Caco-2 (cell line): Measurements from ENCODE around the gene PHF11. TPM values are rescaled to one million over a fixed set of nuclear protein-coding genes. Genes with fewer than 3 reads are reported as not detected.

Source experiments
- BruUV-seq: library from RNA; stranded (reverse); fragments of 400-500 nt; replicated peaks from 2 replicates; lab custom pipeline; 2021; lab: Mats Ljungman, UMichigan
- CTCF ChIA-PET: fragments of 300-600 bp; sonication (Branson Sonifier 250); formaldehyde crosslinking; loops from one replicate; lab custom pipeline; 2022; ENCODE audit warnings: antibody characterized with exemption; lab: Charles Lee
- POLR2A ChIA-PET: fragments of 300-600 bp; sonication (Branson Sonifier 250); formaldehyde crosslinking; loops from one replicate; lab custom pipeline; 2022; ENCODE audit warnings: antibody characterized with exemption; lab: Charles Lee
- DNase-seq, 2 experiments: peaks; one replicate each; pipeline versions ENCODE4 v3.0.0 to v3.0.0-alpha.2; 2020 to 2022
- H3K27me3 ChIP-seq: replicated peaks from 2 replicates; pipeline ENCODE4 v1.6.0; 2011; ENCODE audit warnings: low read length; ENCODE audit not compliant: control insufficient read depth, insufficient read depth
- H3K36me3 ChIP-seq: 2 replicates; pipeline ENCODE4 v1.5.1; 2011; ENCODE audit warnings: low read length; ENCODE audit not compliant: control insufficient read depth, insufficient read depth
- H3K4me1 ChIP-seq: fragments of 250-450 bp; sonication (Bioruptor Pico); 2 replicates; pipeline ENCODE4 v1.5.1; 2020; ENCODE audit warnings: mild to moderate bottlenecking
- H3K4me3 ChIP-seq: 2 replicates; pipeline ENCODE4 v1.5.1; 2011; ENCODE audit warnings: low read depth, mild to moderate bottlenecking, control low read depth, low read length
- H3K9me3 ChIP-seq: fragments of 250-450 bp; sonication (Bioruptor Pico); 2 replicates; pipeline ENCODE4 v1.5.1; 2020; ENCODE audit warnings: mild to moderate bottlenecking, moderate library complexity
- H3K27ac Mint-ChIP-seq: one replicate; pipeline ENCODE4 v1.8.0; 2022; ENCODE audit warnings: mixed read lengths; ENCODE audit not compliant: unreplicated experiment
- H3K27me3 Mint-ChIP-seq: one replicate; pipeline ENCODE4 v1.8.0; 2022; ENCODE audit warnings: mixed read lengths; ENCODE audit not compliant: insufficient read depth, unreplicated experiment
- H3K36me3 Mint-ChIP-seq: one replicate; pipeline ENCODE4 v1.8.0; 2022; ENCODE audit warnings: mild to moderate bottlenecking, mixed read lengths; ENCODE audit not compliant: insufficient read depth, unreplicated experiment
- H3K4me1 Mint-ChIP-seq: one replicate; pipeline ENCODE4 v1.8.0; 2022; ENCODE audit warnings: low read depth, mixed read lengths; ENCODE audit not compliant: unreplicated experiment
- H3K4me3 Mint-ChIP-seq: one replicate; pipeline ENCODE4 v1.8.0; 2022; ENCODE audit warnings: mild to moderate bottlenecking, moderate library complexity, mixed read lengths; ENCODE audit not compliant: unreplicated experiment
- H3K9me3 Mint-ChIP-seq: one replicate; pipeline ENCODE4 v1.8.0; 2022; ENCODE audit warnings: mixed read lengths; ENCODE audit not compliant: unreplicated experiment
- intact Hi-C: fragments of 100-400 bp; cut with micrococcal nuclease; formaldehyde crosslinking; loops from one replicate; pipeline ENCODE4 v1.10.0; 2022; ENCODE audit not compliant: unreplicated experiment
- total RNA-seq: library from RNA; stranded (reverse); gene quantifications from 2 replicates; pipeline ENCODE4 v1.2.3, GENCODE V29; 2022
- TF ChIP-seq, protein P1 (sequence below), 2 experiments: fragments of 200-600 bp in 1 of 2; IDR thresholded peaks; 1 replicate in 1 of 2; 2 replicates in 1 of 2; pipeline versions ENCODE4 v1.5.1 to v1.8.0; 2011 to 2022; ENCODE audit warnings: antibody characterized with exemption in 1 of 2, control low read depth in 1 of 2, inconsistent platforms in 1 of 2, low read depth in 1 of 2, low read length in 1 of 2, mild to moderate bottlenecking in 1 of 2, moderate library complexity in 1 of 2; ENCODE audit not compliant: insufficient read depth in 1 of 2, severe bottlenecking in 1 of 2, unreplicated experiment in 1 of 2

PHF11 gene
- total RNA-seq, 1 experiment from 2014 or later: 1.8 TPM

DNA sequence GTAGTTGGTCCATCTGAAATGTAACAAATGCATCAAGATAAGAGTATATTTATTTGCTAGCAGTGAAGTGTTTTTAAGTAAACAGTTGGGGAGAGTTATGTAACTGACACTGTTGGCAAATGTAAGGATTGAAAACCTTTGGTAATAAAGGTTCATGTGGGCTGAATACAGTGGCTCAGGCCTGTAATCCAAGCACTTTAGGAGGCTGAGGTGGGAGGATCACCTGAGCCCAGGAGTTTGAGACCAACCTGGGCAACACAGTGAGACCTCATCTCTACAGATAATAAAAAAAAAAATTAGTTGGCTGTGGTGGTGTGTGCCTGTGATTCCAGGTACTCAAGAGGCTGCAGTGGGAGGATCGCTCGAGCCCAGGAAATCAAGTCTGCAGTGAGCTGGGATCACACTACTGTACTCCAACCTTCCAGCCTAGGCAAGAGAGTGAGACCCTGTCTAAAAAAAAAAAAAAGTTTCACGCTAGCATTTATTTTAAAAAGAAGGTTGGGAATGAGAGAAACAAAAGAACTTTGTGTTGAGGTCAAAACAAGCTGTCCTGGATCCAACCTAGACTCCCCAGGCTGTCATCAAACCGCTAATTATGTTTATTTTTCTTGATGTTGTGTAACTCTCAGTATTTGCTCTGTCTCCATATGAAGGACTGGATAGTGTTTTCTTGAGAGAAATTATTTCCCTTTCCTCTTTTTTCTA is 31.0 kb upstream of the PHF11 start:
- no peaks in the 10 kb centered on the region for H3K27me3 Mint-ChIP-seq
- intact Hi-C loops: no loop called here

DNA sequence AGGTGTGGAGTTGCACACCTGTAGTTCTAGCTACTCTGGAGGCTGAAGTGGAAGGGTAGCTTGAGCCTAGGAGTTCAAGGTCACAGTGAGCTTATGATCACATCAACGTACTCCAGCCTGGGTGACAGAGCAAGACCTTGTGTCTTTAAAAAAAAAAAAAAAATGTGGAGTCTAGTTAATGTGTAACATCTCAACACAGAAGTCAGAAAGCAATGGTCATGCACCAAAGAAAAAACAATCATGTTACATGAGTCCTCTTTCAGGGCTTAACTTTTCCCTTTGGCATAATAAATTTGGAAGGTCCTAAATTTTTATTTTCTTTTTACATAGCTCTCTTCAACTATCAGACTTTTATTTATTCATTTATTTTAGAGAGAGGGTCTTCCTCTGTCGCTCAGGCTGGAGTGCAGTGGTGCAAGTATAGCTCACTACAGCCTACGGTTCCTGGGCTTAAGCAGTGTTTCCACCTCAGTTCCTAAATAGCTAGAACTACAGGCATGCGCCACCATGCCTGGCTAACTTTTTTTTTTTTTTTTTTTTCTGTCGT is 29.4 kb upstream of the PHF11 start:
- Histone ChIP-seq H3K27me3 (no peaks in the 10 kb centered on the region), H3K4me1 (no peaks in the 10 kb centered on the region), H3K9me3 (peaks cover 11% of the 10 kb centered on the region; the same call in 1 of the 2 replicates), H3K4me3 (no peak overlapping the region), H3K36me3 (peaks cover 5% of the 10 kb centered on the region)
- Mint-ChIP-seq H3K27ac (no peak overlapping the region), H3K36me3 (peaks cover 59% of the 10 kb centered on the region), H3K4me1 (peaks cover 6% of the 10 kb centered on the region), H3K4me3 (no peak overlapping the region), H3K9me3 (peaks cover 24% of the 10 kb centered on the region), H3K27me3 (no peaks in the 10 kb centered on the region)
- no peak for DNase-seq
- ChIA-PET POLR2A (no interaction called here), CTCF (no interaction called here)
- no TSS peak for BruUV-seq
- TF ChIP-seq, protein P1, sequence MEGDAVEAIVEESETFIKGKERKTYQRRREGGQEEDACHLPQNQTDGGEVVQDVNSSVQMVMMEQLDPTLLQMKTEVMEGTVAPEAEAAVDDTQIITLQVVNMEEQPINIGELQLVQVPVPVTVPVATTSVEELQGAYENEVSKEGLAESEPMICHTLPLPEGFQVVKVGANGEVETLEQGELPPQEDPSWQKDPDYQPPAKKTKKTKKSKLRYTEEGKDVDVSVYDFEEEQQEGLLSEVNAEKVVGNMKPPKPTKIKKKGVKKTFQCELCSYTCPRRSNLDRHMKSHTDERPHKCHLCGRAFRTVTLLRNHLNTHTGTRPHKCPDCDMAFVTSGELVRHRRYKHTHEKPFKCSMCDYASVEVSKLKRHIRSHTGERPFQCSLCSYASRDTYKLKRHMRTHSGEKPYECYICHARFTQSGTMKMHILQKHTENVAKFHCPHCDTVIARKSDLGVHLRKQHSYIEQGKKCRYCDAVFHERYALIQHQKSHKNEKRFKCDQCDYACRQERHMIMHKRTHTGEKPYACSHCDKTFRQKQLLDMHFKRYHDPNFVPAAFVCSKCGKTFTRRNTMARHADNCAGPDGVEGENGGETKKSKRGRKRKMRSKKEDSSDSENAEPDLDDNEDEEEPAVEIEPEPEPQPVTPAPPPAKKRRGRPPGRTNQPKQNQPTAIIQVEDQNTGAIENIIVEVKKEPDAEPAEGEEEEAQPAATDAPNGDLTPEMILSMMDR (IDR thresholded peaks at IDR 0.05; ENCODE audit: insufficient read depth in 1 of 2, low read depth in 1 of 2, low read length in 1 of 2, severe bottlenecking in 1 of 2, unreplicated experiment in 1 of 2): no peak
- intact Hi-C loops: no loop called here

More for the DNA sequence above, 31.0 kb upstream of the PHF11 start:
- POLR2A ChIA-PET: no interaction called here
- no peak for DNase-seq
- no TSS peak for BruUV-seq
- Mint-ChIP-seq H3K27ac (no peak overlapping the region), H3K4me1 (peaks cover 6% of the 10 kb centered on the region), H3K9me3 (peaks cover 24% of the 10 kb centered on the region), H3K4me3 (no peak overlapping the region), H3K36me3 (peaks cover 52% of the 10 kb centered on the region)
- Histone ChIP-seq H3K36me3 (peaks cover 5% of the 10 kb centered on the region), H3K4me3 (no peak overlapping the region), H3K27me3 (no peaks in the 10 kb centered on the region), H3K4me1 (no peaks in the 10 kb centered on the region), H3K9me3 (peaks cover 11% of the 10 kb centered on the region; the same call in 1 of the 2 replicates)
- TF ChIP-seq, protein P1 (IDR thresholded peaks at IDR 0.05; ENCODE audit: insufficient read depth in 1 of 2, low read depth in 1 of 2, low read length in 1 of 2, severe bottlenecking in 1 of 2, unreplicated experiment in 1 of 2): no peak
- CTCF ChIA-PET: interaction anchor here (0.7 kb wide), 1 partner anchor 55 kb away, joined by 3 read pairs; no protein-coding TSS in a partner anchor

- DNase-seq: no peak
- no peaks in the 10 kb centered on the region for H3K9me3 Mint-ChIP-seq
- Histone ChIP-seq H3K27me3 (no peaks in the 10 kb centered on the region), H3K4me1 (no peaks in the 10 kb centered on the region), H3K4me3 (no peak overlapping the region), H3K9me3 (no peaks in the 10 kb centered on the region), H3K36me3 (peaks cover 1% of the 10 kb centered on the region; the same call in 1 of the 2 replicates)
- no TSS peak for BruUV-seq
- ChIA-PET POLR2A (no interaction called here), CTCF (no interaction called here)
- H3K27me3 Mint-ChIP-seq: no peaks in the 10 kb centered on the region
- TF ChIP-seq, protein P1 (IDR thresholded peaks at IDR 0.05; ENCODE audit: insufficient read depth in 1 of 2, low read depth in 1 of 2, low read length in 1 of 2, severe bottlenecking in 1 of 2, unreplicated experiment in 1 of 2): no peak
- H3K4me3 Mint-ChIP-seq: no peak overlapping the region
- intact Hi-C loops: no loop called here
- no peaks in the 10 kb centered on the region for H3K4me1 Mint-ChIP-seq
- H3K36me3 Mint-ChIP-seq: peaks cover 41% of the 10 kb centered on the region
- H3K27ac Mint-ChIP-seq: no peak overlapping the region
Observed at GRCh38 chr13:49472186-49472585, 23.6 kb upstream of the PHF11 start.
